Measurements from ENCODE around the gene TMTC4. TPM values are rescaled to one million over a fixed set of nuclear protein-coding genes. Genes with fewer than 3 reads are reported as not detected.

The TMTC4 gene
- total RNA-seq, 1 experiment from 2014 or later = 45.5 TPM

DNA sequence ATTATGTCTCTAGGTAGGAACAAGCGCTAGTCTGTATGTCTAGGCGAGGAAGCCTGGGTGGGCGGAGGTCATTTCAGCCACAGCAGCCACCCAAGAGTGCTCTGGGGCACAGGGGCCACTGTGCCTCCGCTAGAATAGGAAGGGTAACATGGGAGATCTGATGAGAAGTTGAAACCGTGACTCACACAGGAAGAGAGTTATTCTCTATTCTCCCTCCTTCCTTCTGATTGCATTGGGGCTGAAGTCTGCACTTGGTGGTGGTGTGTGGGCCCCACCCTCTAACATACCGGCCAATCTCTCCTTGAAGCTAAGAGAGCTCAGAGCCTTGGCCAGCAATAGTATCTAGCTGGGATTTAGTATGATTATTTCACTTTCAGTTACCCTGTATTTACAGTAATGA lies 65.7 kb downstream of the TMTC4 start:
- ATAC-seq = no peak
- H3K9me3 Mint-ChIP-seq = no peaks in the 10 kb centered on the region
- POLR2A ChIA-PET = no interaction called here
- H3K27me3 Mint-ChIP-seq (ENCODE audit: low read depth) = no peaks in the 10 kb centered on the region
- no peak for DNase-seq (ENCODE audit: low spot score)
- H3K36me3 Mint-ChIP-seq = peaks cover 10% of the 10 kb centered on the region
- H3K4me1 Mint-ChIP-seq = no peaks in the 10 kb centered on the region
- no peak overlapping the region for H3K27ac Mint-ChIP-seq
- CTCF ChIA-PET = interaction anchor here (1.0 to 1.6 kb wide), 2 partner anchors 14 to 16 kb away, joined by 3 read pairs; no protein-coding TSS in a partner anchor
- TF ChIP-seq SMAD3 (CRISPR knock-in tag; IDR thresholded peaks at IDR 0.05; ENCODE audit: borderline replicate concordance) (no peak), FOXJ3 (CRISPR knock-in tag; IDR thresholded peaks at IDR 0.05; ENCODE audit: borderline replicate concordance) (no peak)
- H3K4me3 Mint-ChIP-seq = no peak overlapping the region

DNA sequence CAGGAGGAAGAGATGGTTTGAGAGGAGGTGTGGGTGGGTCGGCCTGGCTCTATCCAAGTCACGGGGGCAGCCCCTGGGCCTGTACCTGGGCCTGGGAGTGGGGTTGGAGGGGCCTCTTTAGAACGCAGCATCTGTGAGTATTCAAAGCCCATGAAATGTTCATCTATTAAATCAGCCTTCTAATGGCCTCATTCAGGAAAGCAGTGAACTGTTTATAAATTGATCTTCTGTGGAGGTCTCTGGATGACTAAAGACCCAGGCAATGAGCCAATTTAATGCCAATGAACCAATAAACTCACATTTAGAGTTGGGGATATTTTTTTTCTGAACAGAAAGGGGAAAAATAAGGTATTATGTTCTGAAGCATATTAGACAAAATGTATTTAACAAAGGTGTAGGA lies 66.1 kb downstream of the TMTC4 start:
- Mint-ChIP-seq H3K27me3 (ENCODE audit: low read depth) (no peaks in the 10 kb centered on the region), H3K27ac (no peak overlapping the region), H3K9me3 (no peaks in the 10 kb centered on the region), H3K36me3 (peaks cover 14% of the 10 kb centered on the region), H3K4me1 (no peaks in the 10 kb centered on the region), H3K4me3 (no peak overlapping the region)
- ChIA-PET POLR2A (no interaction called here), CTCF (interaction anchor here (1.0 to 1.6 kb wide), 2 partner anchors 14 to 16 kb away, joined by 3 read pairs; no protein-coding TSS in a partner anchor)
- DNase-seq (ENCODE audit: low spot score) (no peak), ATAC-seq (no peak)
- TF ChIP-seq, protein P1, sequence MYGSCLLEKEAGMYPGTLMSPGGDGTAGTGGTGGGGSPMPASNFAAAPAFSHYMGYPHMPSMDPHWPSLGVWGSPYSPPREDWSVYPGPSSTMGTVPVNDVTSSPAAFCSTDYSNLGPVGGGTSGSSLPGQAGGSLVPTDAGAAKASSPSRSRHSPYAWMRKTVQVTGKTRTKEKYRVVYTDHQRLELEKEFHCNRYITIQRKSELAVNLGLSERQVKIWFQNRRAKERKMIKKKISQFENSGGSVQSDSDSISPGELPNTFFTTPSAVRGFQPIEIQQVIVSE (CRISPR knock-in tag; IDR thresholded peaks at IDR 0.05; ENCODE audit: borderline replicate concordance) = no peak
- TF ChIP-seq, protein P2, sequence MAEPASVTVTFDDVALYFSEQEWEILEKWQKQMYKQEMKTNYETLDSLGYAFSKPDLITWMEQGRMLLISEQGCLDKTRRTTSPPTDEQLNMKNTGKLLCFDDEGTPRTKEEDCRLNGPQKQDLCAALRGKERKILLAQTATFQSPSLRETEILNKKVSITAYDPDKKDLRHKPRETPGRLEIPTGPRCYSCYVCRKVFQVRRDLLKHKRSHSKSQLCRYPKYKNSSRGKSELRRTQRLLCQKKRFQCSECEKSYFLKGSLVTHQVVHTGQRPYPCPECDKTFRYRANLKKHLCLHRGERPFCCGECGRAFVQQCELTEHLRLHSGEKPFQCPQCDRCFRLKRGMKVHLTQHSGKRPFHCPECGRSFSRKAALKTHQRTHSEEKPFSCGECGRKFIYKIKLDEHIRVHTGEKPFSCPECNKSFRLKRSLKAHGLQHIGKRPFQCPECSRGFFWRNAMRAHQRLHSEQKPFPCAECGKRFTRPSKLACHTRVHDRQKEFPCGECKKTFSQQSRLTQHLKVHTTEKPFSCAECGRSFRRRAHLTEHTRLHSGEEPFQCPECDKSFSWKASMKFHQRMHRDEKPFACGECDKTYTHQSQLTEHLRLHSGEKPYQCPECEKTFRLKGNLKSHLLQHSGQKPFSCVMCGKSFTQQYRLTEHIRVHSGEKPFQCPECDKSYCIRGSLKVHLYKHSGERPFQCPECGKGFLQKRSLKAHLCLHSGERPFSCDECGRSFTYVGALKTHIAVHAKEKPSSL (CRISPR knock-in tag; conservative IDR thresholded peaks at IDR 0.05) = no peak
- TF ChIP-seq SP1 (CRISPR knock-in tag; conservative IDR thresholded peaks at IDR 0.05) = no peak
- TF ChIP-seq ATF1 (CRISPR knock-in tag; IDR thresholded peaks at IDR 0.05) = no peak
- no peak for TF ChIP-seq FOXP1 (CRISPR knock-in tag; IDR thresholded peaks at IDR 0.05; ENCODE audit: borderline replicate concordance)
- TF ChIP-seq, protein P3, sequence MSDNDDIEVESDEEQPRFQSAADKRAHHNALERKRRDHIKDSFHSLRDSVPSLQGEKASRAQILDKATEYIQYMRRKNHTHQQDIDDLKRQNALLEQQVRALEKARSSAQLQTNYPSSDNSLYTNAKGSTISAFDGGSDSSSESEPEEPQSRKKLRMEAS (CRISPR knock-in tag; IDR thresholded peaks at IDR 0.05) = no peak
- TF ChIP-seq GABPB1 (CRISPR knock-in tag; IDR thresholded peaks at IDR 0.05) = no peak
- TF ChIP-seq, protein P4, sequence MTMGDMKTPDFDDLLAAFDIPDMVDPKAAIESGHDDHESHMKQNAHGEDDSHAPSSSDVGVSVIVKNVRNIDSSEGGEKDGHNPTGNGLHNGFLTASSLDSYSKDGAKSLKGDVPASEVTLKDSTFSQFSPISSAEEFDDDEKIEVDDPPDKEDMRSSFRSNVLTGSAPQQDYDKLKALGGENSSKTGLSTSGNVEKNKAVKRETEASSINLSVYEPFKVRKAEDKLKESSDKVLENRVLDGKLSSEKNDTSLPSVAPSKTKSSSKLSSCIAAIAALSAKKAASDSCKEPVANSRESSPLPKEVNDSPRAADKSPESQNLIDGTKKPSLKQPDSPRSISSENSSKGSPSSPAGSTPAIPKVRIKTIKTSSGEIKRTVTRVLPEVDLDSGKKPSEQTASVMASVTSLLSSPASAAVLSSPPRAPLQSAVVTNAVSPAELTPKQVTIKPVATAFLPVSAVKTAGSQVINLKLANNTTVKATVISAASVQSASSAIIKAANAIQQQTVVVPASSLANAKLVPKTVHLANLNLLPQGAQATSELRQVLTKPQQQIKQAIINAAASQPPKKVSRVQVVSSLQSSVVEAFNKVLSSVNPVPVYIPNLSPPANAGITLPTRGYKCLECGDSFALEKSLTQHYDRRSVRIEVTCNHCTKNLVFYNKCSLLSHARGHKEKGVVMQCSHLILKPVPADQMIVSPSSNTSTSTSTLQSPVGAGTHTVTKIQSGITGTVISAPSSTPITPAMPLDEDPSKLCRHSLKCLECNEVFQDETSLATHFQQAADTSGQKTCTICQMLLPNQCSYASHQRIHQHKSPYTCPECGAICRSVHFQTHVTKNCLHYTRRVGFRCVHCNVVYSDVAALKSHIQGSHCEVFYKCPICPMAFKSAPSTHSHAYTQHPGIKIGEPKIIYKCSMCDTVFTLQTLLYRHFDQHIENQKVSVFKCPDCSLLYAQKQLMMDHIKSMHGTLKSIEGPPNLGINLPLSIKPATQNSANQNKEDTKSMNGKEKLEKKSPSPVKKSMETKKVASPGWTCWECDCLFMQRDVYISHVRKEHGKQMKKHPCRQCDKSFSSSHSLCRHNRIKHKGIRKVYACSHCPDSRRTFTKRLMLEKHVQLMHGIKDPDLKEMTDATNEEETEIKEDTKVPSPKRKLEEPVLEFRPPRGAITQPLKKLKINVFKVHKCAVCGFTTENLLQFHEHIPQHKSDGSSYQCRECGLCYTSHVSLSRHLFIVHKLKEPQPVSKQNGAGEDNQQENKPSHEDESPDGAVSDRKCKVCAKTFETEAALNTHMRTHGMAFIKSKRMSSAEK (CRISPR knock-in tag; IDR thresholded peaks at IDR 0.05; ENCODE audit: borderline replicate concordance) = no peak
- TF ChIP-seq, protein P5, sequence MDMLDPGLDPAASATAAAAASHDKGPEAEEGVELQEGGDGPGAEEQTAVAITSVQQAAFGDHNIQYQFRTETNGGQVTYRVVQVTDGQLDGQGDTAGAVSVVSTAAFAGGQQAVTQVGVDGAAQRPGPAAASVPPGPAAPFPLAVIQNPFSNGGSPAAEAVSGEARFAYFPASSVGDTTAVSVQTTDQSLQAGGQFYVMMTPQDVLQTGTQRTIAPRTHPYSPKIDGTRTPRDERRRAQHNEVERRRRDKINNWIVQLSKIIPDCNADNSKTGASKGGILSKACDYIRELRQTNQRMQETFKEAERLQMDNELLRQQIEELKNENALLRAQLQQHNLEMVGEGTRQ (CRISPR knock-in tag; IDR thresholded peaks at IDR 0.05) = no peak
- no peak for TF ChIP-seq ESRRA (CRISPR knock-in tag; IDR thresholded peaks at IDR 0.05; ENCODE audit: borderline replicate concordance)
- no peak for TF ChIP-seq NFE2L1 (CRISPR knock-in tag; IDR thresholded peaks at IDR 0.05)
- no peak for TF ChIP-seq ZNF317 (CRISPR knock-in tag; IDR thresholded peaks at IDR 0.05; ENCODE audit: borderline replicate concordance, low read depth)
- TF ChIP-seq ZNF263 (CRISPR knock-in tag; IDR thresholded peaks at IDR 0.05; ENCODE audit: low read depth) = no peak
- TF ChIP-seq, protein P6, sequence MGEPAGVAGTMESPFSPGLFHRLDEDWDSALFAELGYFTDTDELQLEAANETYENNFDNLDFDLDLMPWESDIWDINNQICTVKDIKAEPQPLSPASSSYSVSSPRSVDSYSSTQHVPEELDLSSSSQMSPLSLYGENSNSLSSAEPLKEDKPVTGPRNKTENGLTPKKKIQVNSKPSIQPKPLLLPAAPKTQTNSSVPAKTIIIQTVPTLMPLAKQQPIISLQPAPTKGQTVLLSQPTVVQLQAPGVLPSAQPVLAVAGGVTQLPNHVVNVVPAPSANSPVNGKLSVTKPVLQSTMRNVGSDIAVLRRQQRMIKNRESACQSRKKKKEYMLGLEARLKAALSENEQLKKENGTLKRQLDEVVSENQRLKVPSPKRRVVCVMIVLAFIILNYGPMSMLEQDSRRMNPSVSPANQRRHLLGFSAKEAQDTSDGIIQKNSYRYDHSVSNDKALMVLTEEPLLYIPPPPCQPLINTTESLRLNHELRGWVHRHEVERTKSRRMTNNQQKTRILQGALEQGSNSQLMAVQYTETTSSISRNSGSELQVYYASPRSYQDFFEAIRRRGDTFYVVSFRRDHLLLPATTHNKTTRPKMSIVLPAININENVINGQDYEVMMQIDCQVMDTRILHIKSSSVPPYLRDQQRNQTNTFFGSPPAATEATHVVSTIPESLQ (CRISPR knock-in tag; IDR thresholded peaks at IDR 0.05) = no peak
- TF ChIP-seq ELF4 (CRISPR knock-in tag; IDR thresholded peaks at IDR 0.05; ENCODE audit: low read depth) = no peak
- TF ChIP-seq, protein P7, sequence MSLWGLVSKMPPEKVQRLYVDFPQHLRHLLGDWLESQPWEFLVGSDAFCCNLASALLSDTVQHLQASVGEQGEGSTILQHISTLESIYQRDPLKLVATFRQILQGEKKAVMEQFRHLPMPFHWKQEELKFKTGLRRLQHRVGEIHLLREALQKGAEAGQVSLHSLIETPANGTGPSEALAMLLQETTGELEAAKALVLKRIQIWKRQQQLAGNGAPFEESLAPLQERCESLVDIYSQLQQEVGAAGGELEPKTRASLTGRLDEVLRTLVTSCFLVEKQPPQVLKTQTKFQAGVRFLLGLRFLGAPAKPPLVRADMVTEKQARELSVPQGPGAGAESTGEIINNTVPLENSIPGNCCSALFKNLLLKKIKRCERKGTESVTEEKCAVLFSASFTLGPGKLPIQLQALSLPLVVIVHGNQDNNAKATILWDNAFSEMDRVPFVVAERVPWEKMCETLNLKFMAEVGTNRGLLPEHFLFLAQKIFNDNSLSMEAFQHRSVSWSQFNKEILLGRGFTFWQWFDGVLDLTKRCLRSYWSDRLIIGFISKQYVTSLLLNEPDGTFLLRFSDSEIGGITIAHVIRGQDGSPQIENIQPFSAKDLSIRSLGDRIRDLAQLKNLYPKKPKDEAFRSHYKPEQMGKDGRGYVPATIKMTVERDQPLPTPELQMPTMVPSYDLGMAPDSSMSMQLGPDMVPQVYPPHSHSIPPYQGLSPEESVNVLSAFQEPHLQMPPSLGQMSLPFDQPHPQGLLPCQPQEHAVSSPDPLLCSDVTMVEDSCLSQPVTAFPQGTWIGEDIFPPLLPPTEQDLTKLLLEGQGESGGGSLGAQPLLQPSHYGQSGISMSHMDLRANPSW (CRISPR knock-in tag; conservative IDR thresholded peaks at IDR 0.05; ENCODE audit: low read depth) = no peak
- TF ChIP-seq, protein P8, sequence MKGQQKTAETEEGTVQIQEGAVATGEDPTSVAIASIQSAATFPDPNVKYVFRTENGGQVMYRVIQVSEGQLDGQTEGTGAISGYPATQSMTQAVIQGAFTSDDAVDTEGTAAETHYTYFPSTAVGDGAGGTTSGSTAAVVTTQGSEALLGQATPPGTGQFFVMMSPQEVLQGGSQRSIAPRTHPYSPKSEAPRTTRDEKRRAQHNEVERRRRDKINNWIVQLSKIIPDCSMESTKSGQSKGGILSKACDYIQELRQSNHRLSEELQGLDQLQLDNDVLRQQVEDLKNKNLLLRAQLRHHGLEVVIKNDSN (CRISPR knock-in tag; IDR thresholded peaks at IDR 0.05) = no peak
- no peak for TF ChIP-seq JUN (CRISPR knock-in tag; IDR thresholded peaks at IDR 0.05)
- no peak for TF ChIP-seq CREB1 (CRISPR knock-in tag; IDR thresholded peaks at IDR 0.05)
